OCI-LY3 (cell line): ENCODE measurements around the gene MLPH.

Experiments
- H2AFZ ChIP-seq: fragments of 200-600, 300-600 bp; shearing (Covaris generic); 2 replicates; pipeline ENCODE4 v1.6.0; 2014; ENCODE audit warnings: antibody characterized with exemption, low read depth, low read length
- H3K27ac ChIP-seq: fragments of 200-600, 300-600 bp; sonication (generic); 2 replicates; pipeline ENCODE4 v1.5.1; 2014; ENCODE audit warnings: mild to moderate bottlenecking, low read length, moderate library complexity, mixed read lengths
- H3K27me3 ChIP-seq: fragments of 200-600, 300-600 bp; sonication (generic); 2 replicates; pipeline ENCODE4 v1.6.1; 2014; ENCODE audit warnings: low read depth, low read length, mixed read lengths
- H3K36me3 ChIP-seq: fragments of 200-600, 300-600 bp; sonication (generic); replicated peaks from 2 replicates; pipeline ENCODE3; 2014; ENCODE audit warnings: low read depth, low read length, mixed read lengths
- H3K4me1 ChIP-seq: fragments of 300-600, 200-600 bp; sonication (generic); 2 replicates; pipeline ENCODE4 v1.6.1; 2014; ENCODE audit warnings: low read length, mixed read lengths
- H3K4me2 ChIP-seq: fragments of 200-600, 300-600 bp; sonication (generic); 2 replicates; pipeline ENCODE4 v1.6.1; 2014; ENCODE audit warnings: low read length, mixed read lengths
- H3K4me3 ChIP-seq: fragments of 300-600, 200-600 bp; sonication (generic); 2 replicates; pipeline ENCODE4 v1.5.1; 2014; ENCODE audit warnings: antibody characterized with exemption, mild to moderate bottlenecking, low read length, moderate library complexity
- H3K79me2 ChIP-seq: fragments of 300-600, 200-600 bp; shearing (Covaris generic); 2 replicates; pipeline ENCODE4 v1.6.1; 2014; ENCODE audit warnings: mild to moderate bottlenecking, low read length, mixed read lengths
- H3K9ac ChIP-seq: fragments of 300-600, 200-600 bp; shearing (Covaris generic); 2 replicates; pipeline ENCODE4 v1.6.0; 2014; ENCODE audit warnings: mild to moderate bottlenecking, low read length, moderate library complexity
- H3K9me3 ChIP-seq: fragments of 200-600, 300-600 bp; shearing (Covaris generic); 2 replicates; pipeline ENCODE4 v1.6.1; 2014; ENCODE audit warnings: low read length, mixed read lengths; ENCODE audit not compliant: insufficient read depth
- H4K20me1 ChIP-seq: fragments of 200-600, 300-600 bp; sonication (generic); 2 replicates; pipeline ENCODE4 v1.6.1; 2016; ENCODE audit warnings: low read length, mixed read lengths; ENCODE audit not compliant: insufficient read depth
- CTCF ChIP-seq: fragments of 200-600, 300-600 bp; sonication (generic); IDR thresholded peaks from 2 replicates; pipeline ENCODE4 v1.5.1; 2014; ENCODE audit warnings: antibody characterized with exemption, low read length, low read depth
- EZH2phosphoT487 ChIP-seq: fragments of 200-600 bp; shearing (Covaris generic); IDR thresholded peaks from 2 replicates; pipeline ENCODE4 v1.6.1; 2018; ENCODE audit warnings: antibody characterized with exemption, mixed run types, low read depth

The MLPH gene

GRCh38 chr2:237472909-237473877, 13.9 kb upstream of the MLPH start:
- Histone ChIP-seq H3K27ac (no peak overlapping the region), H3K4me2 (peak overlapping the region; percentile 93), H4K20me1 (no peaks in the 10 kb centered on the region)

DNA sequence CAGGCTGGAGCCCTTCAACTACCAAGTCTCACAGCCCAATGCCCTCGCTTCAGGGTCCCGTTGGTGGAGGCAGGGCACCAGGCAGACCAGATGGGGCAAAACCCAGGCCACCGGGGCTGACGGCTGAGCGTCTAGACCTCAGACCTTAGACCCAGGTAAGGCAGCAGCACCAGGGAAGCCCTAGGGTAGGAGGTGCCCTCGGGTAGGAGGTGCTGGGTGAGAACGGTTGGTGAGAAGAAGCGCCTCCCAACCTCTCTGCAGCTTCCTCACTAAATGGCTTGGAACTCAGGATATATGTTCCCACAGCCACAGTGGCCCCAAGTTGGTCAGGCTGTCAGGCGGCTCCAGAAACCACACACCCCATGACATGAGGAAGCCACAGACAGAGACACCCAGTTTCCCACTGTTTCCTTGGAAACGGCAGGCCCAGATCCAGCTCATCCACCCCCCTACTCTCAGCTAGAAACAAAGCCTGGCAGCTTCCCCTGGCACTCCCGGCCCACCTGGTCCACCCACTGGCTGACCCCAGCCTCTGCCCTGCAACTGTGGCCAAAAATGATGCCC, 13.1 kb upstream of the MLPH start:
- Histone ChIP-seq H4K20me1 (no peaks in the 10 kb centered on the region), H3K79me2 (no peaks in the 10 kb centered on the region), H3K27me3 (peaks cover 10% of the 10 kb centered on the region), H2AFZ (no peak overlapping the region), H3K27ac (no peak overlapping the region), H3K9ac (peak overlapping the region; percentile 90; the same call in 1 of the 2 replicates), H3K4me3 (peak overlapping the region; percentile 90), H3K4me1 (peaks cover 13% of the 10 kb centered on the region), H3K4me2 (peak overlapping the region; percentile 93), H3K36me3 (no peaks in the 10 kb centered on the region), H3K9me3 (no peaks in the 10 kb centered on the region)
- no peak for TF ChIP-seq EZH2phosphoT487

More at GRCh38 chr2:237472909-237473877, 13.9 kb upstream of the MLPH start:
- Histone ChIP-seq H3K27me3 (peaks cover 10% of the 10 kb centered on the region), H3K4me1 (peaks cover 13% of the 10 kb centered on the region), H3K4me3 (peak overlapping the region; percentile 90; the same call in 1 of the 2 replicates), H3K9me3 (no peaks in the 10 kb centered on the region), H3K79me2 (no peaks in the 10 kb centered on the region), H2AFZ (no peak overlapping the region), H3K36me3 (no peaks in the 10 kb centered on the region), H3K9ac (no peak overlapping the region)
- no peak for TF ChIP-seq CTCF
- TF ChIP-seq EZH2phosphoT487, result no peak

DNA sequence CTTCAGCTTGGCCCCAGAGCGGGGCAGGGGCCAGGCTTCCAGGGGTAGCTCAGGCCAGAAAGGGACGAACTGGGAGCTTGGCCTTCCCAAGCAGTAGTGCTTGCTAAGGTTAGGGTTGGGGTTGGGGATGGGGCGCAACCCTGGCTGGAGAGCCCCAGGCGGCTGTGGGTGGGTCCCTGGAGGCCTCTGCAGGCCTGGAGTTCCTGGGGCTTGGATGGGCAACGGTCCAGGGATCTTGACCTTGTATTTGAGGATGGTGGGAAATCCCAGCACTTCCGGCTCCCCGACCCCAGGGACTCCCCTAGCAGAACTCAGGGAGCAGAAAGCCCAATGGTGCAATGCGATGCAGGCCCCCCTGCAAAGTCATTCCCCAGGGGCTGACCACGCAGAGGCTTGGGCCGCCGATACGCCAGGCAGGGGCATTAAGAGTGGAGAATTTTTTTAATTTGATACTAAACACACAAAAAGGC, 12.6 kb upstream of the MLPH start:
- Histone ChIP-seq H3K4me2 (peak overlapping the region; percentile 93), H2AFZ (no peak overlapping the region), H3K9ac (peak overlapping the region; percentile 90), H4K20me1 (no peaks in the 10 kb centered on the region), H3K36me3 (no peaks in the 10 kb centered on the region), H3K4me3 (peak overlapping the region; percentile 90), H3K79me2 (no peaks in the 10 kb centered on the region), H3K27ac (no peak overlapping the region), H3K9me3 (no peaks in the 10 kb centered on the region), H3K27me3 (peaks cover 10% of the 10 kb centered on the region), H3K4me1 (peaks cover 13% of the 10 kb centered on the region)
- TF ChIP-seq EZH2phosphoT487 (no peak), CTCF (no peak)

DNA sequence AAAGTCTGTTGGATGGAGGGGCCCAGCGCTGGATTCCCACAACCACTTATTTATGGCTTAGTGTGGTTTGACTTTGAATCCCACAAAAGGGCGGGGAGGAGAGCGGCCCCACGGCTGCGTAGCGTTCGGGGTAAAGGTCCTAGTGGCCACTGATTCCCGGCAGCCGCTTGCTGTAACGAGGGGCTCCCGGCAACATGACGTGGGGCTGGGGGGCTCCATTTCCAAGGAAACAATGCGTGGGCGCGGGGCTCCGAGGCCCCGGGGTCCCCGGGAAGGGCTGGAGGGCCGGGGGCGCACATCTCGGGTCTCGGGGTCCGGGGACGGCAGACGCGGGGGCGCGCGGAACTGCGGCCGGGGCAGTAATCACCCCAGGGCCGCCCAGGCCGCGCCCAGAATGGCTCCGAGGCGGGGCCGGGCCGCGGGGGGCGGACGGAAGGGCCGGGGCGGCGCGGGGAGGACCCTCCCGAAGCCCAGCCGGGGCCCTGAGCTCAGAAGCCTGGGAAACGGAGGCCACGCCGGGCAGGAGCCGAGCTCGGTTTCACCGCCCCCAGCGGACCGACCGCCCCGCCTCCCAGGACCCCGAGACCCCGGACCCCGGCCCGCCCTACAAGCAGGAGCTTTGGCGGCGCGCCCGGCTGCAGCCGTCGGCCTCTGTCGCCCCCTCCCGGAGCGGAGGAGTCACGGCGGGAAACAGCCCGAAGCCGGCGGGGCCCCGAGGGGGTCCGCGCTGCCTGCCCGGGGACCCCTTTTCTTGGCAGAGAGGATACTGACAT, 11.9 kb upstream of the MLPH start:
- no peaks in the 10 kb centered on the region for H3K79me2 ChIP-seq
- TF ChIP-seq CTCF (peak; percentile 60), EZH2phosphoT487 (no peak)
- H3K36me3 ChIP-seq, result no peaks in the 10 kb centered on the region
- H3K4me2 ChIP-seq, result peak overlapping the region; percentile 93
- H3K9me3 ChIP-seq, result no peaks in the 10 kb centered on the region
- H4K20me1 ChIP-seq, result no peaks in the 10 kb centered on the region
- peaks cover 10% of the 10 kb centered on the region for H3K27me3 ChIP-seq
- H2AFZ ChIP-seq, result peak overlapping the region; percentile 92
- peak overlapping the region; percentile 90 for H3K9ac ChIP-seq
- H3K4me3 ChIP-seq, result peak overlapping the region; percentile 90
- peak overlapping the region; percentile 35 for H3K27ac ChIP-seq
- peaks cover 13% of the 10 kb centered on the region for H3K4me1 ChIP-seq
